ENCODE measurements around the gene CAPSL. TPM values are rescaled to one million over a fixed set of nuclear protein-coding genes. Genes with fewer than 3 reads are reported as not detected.
"Not testable (repeated sequence)": the region's sequence is repeated elsewhere in the genome, so short reads cannot be mapped to it uniquely, and the experiment has no call there.

Gene CAPSL
- polyA plus RNA-seq, 12 donors = not detected

DNA sequence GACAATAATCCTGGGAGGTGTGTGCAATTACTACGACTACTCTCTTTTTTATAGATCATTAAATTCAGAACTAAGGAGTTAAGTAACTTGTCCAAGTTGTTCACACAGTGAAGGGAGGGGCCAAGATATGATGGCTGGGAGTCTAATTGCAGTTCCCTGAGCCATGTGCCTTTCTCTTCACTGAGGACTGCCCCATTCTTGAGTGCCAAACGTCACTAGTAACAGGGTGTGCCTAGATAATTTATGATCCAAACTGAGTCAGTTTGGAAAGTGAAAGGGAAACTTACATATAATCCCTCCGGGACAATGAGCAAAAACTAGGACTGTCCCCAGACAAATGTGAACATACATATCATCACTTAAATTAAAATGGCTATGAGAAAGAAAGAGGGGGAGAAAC lies 61.5 kb downstream of the CAPSL start:
- no peak for DNase-seq

DNA sequence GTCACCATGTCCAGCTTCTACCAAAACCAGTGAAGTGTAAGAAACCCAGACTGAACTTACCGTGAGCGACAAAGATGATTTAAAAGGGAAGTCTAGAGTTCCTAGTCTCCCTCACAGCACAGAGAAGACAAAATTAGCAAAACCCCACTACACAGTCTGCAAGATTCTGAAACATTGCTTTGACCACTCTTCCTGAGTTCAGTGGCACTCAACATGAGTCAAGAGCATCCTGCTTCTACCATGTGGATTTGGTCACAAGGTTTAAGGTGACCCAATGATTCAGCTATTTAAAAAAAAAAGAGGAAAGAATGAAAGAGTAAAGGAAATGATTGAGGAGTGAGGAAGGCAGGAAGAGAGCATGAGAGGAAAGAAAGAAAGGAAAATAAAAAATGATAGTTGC lies 62.0 kb downstream of the CAPSL start:
- no peak for DNase-seq

DNA sequence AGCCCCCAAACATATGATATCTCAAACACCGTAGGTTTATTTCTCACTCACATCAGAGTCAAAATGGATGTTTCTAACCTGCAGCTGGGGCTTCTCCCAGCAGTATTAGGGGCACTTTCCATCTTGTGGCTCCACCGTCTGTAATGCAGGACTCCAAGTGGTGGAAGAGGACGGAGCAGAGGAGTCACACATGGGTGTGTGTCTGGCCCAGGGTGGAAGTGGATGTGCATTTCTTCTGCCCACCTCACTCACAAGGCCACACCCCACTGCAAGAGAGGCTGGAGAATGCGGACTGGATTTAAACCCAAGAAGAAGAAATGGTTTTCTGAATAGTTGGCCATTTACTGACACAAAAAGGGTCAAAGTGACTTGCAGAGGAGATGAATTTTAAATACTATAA lies 67.8 kb downstream of the CAPSL start:
- no peak for DNase-seq

DNA sequence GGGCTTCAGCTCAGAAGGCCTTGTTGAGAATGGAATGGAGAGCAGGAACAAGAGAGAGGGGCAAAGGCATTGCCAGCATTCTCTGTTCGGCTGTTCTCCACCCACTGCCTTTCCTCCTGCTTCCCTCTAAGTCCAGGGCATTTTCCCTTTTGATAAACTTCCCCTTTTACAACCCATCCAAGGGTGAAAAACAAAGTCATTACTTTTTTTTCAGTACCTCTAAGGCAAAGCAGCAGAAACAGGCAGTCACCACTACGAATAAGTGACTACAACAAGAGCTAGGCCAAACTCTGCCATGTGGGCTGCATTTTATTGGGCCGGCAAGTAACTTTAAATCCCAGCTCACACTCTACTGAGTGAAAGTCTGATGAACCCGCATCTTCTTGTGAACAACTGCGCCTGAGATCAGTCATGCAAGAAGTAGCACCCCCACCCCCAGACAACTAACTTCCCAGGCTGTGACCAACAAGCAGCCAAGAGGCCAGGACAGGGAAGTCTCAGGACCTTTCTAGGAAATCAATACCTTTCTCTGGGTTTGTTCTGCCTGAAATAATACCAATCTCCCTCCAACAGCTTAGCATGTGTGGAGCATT lies 68.6 kb downstream of the CAPSL start:
- no peak for DNase-seq

DNA sequence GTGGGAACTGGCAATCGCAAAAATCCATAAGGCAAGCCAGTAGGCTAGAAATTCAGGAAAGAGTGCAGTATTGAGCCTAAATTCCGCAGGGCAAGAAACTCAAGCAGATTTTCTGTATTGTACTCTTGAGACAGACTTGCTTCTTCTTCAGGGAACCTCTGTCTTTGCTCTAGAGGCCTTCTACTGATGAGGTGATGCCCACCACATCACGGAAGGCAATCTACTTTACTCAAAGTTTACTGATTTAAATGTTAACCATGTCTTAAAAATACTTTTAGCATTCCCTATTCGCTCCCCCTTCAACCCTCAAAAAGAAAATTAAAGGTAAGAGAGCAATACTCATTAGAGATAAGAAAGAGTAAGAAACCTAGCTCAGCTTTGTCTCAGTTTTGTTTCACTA lies 70.4 kb downstream of the CAPSL start:
- DNase-seq = no peak

DNA sequence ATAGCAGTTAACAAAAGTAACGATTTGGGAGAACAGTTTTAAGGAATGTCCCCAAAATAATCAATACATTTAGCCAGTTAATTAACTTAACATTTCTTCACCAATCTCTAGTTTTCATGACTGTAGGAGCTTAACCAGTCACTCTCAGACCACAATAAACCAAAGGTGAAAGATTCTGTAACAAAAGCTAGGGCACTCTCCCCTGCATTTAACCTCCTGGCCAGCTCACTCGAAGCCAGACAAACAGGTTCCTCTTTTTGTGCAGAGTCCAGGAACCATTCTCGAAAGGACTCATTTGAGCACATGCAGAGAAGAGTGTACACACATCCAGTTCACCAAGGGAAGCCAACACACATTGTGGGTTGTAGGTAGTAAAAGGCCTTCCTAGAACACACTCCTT lies 75.3 kb downstream of the CAPSL start:
- no peak for DNase-seq

DNA sequence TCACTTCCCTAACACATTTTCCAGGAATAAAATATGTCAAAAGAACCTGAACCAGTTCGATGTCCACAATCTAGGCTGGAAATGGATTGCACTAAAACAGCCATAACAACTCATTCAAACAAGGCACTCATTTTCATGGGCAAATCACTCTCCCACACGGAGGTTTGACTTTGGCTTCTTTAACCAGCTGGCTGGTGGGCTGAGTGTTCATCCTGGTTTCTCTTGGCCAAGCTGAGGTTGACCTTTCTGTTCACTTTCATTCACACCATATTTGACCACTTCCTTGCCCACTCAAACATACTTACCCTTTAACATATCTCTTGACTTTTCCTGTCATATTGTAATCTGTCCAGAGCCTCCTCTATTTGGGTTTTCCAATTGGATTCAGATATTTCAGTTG lies 76.3 kb downstream of the CAPSL start:
- no peak for DNase-seq

DNA sequence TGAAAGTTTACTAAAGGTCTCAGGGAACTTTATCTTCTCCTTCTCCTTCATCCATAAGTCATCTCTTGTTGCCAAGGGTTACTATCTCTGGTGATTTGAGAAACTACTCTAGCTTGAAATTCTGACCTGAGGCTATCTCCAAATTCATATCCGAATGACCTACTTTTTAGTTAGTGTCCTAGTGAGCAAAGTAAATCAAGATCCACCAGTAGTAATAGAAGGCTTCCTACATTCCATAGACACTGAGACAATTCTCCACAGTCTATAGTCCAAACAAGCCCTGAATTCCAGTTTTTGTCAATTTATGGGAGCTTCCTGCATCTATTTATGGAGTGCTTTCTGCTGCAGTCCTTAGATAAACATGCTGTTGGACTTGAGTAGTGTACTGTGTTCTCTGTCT lies 76.7 kb downstream of the CAPSL start:
- no peak for DNase-seq

DNA sequence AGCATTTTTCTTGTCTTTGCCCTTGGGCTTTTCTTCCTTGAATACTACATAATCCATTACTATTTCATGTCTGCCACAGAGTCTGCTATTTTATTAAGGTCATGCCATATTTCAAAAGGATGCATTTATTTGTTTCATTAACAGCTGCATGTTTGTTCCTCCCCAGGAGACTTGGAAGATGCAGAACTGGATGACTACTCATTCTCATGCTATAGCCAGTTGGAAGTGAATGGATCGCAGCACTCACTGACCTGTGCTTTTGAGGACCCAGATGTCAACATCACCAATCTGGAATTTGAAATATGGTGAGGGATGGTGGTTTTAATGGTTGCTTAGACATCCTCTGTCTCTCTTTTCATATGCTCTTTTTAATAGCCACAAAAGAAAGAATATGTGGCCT lies 77.7 kb downstream of the CAPSL start:
- DNase-seq = no peak

DNA sequence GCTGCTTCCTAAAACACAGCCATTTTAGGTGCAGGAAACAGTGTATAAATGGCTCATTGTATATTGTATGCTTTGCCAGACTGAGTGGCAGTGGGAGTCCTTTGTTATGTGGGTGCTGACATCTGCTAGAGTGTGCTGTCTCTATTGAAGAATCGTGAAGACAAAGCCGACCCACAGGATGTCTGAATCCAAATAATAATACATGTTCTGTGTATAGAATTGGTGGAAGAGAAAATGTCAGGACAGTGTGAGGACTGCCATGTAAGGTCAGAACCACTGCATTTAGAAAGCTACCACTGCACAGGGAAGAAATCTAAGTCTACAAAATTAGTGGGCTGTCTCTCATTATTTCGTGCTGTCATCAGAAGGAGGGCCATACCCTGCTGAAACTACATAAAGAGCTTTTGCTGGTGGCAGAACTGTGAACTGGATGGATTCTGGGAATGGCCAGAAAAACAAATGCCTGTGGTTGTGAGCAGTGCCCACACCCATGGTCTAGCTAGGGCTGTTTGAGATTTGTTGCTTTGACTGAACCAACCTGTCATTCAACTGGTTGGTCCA lies 79.2 kb downstream of the CAPSL start:
- DNase-seq = no peak

DNA sequence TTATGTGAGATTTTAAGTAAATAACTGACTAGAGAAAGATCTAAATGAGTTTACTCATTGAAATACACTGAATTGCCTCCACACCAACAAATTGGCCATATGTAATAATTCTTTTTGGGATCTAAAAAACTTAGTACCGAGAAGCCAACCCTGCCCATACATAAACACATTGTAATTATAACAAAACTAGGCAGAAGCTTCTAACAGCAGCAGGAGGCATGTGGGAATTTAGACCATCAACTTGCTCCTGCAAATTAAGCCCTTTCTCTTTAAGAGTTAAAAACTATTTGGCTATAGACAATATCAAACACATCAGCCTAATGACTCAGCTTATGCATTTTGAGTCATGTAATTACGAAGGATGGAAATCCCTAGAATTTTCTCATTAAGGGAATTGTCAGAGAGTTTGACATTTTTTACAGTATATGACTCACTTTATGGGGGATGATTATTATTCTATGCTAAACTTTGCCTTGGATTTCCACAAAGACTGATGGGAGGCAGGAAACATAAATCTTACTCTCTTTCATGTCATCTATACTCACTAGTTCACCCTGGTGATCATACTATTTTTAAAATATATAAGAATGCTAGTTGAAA lies 80.7 kb downstream of the CAPSL start:
- DNase-seq = no peak

DNA sequence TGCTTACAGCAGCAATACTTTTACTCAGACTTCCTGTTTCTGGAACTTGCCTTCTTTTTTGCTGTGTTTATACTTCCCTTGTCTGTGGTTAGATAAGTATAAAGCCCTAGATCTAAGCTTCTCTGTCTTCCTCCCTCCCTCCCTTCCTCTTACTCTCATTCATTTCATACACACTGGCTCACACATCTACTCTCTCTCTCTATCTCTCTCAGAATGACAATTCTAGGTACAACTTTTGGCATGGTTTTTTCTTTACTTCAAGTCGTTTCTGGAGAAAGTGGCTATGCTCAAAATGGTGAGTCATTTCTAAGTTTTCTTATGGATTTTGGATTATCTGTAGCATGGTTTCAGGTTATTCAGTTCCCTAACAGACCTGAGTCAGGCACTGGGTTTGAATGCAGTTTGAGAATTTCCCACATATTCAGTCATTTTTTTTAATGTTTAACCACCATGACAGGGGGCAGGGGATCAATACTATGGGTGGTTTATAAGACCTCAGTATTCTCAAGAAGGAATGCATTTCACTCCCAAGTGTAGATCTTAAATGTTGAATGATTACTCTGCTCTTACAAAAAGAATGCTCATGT lies 81.6 kb downstream of the CAPSL start, which contains the start of gene IL7R:
Gene IL7R, plus strand, starts transcription at position 127 of the 587 bp plus-strand sequence. Its CDS starts 87 bp downstream, at position 214.
- no peak for DNase-seq

DNA sequence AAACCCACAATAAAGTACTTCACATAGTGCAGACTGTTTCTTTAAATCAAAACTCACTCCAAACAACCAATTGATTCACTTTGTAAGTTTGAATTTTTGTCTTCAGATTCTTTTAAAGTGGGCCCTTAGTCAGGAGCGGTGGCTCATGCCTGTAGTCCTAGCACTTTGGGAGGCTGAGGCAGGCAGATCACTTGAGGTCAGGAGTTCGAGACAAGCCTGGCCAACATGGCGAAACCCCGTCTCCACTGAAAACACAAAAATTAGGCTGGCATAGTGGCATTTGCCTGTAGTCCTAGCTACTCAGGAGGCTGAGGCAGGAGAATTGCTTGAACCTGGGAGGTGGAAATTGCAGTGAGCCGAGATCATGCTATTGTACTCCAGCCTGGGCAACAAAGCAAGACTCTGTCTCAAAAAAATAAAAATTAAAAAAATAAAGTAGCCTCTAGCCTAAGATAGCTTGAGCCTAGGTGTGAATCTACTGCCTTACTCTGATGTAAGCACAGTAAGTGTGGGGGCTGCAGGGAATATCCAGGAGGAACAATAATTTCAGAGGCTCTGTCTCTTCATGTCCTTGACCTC lies 82.1 kb downstream of the CAPSL start:
- not testable (repeated sequence) for DNase-seq

DNA sequence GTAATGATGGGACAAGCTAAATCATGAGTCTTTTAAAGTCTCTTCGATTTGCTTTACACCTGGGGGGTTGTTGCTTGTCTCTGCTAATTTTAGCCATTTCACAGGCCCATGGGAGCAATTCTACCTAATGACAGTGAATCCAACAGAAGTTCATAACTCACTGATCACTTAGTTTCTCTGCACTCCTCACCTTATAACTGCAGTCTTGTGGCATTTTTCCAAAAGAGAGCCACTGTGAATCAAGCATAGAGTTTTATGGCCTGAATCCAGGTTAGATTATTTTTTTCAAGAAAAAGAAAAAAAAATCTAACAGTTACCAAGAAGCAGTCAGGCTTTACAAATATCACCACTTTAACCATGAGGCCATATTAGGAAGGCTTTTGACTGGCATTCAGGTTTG lies 83.2 kb downstream of the CAPSL start:
- no peak for DNase-seq

Other genes starting within 250 kb of the CAPSL start
- 1 to 10 TPM in 11 of 12 donors, not detected in 1; 1.7 to 7.4 (median 2.8) TPM for gene IL7R, start 81.7 kb downstream of the CAPSL start, polyA plus RNA-seq (ENCODE audit: insufficient read length in 12 of 12)
- 10 to 100 TPM in 10 of 12 donors, 1 to 10 TPM in 1, not detected in 1; 8.2 to 55.4 (median 34.7) TPM for gene UGT3A1, start 52.8 kb upstream of the CAPSL start, polyA plus RNA-seq (ENCODE audit: insufficient read length in 12 of 12)
- gene UGT3A2, start 128.3 kb upstream of the CAPSL start, polyA plus RNA-seq (ENCODE audit: insufficient read length in 12 of 12) = 1 to 10 TPM in 3 of 12 donors, under 1 TPM in 7, not detected in 2; 0.25 to 1.7 (median 0.66) TPM
- 10 to 100 TPM in 11 of 12 donors, not detected in 1; 11.1 to 19.3 (median 14.6) TPM for gene LMBRD2, start 213.3 kb upstream of the CAPSL start, polyA plus RNA-seq (ENCODE audit: insufficient read length in 12 of 12)
- 10 to 100 TPM in 11 of 12 donors, not detected in 1; 47.6 to 84.8 (median 61.7) TPM for gene SKP2, start 213.5 kb upstream of the CAPSL start, polyA plus RNA-seq (ENCODE audit: insufficient read length in 12 of 12)

All from muscle of arm (tissue), 12 donors.